ENCODE results near the gene TBC1D22A.

TBC1D22A gene

GRCh38 chr22:46728470-46728869 is 34.0 kb upstream of the TBC1D22A start:
- Histone ChIP-seq H2AFZ (ENCODE audit: low read length) (no peak overlapping the region), H3K9me2 (replicated peaks; ENCODE audit: insufficient read depth, low read length) (no peaks in the 10 kb centered on the region), H3K9ac (ENCODE audit: low read length) (no peak overlapping the region), H3K4me2 (ENCODE audit: low read depth, low read length) (no peak overlapping the region), H3F3A (ENCODE audit: insufficient read depth, low read length) (no peaks in the 10 kb centered on the region), H3K4me3 (ENCODE audit: low read length) (no peak overlapping the region), H4K20me1 (ENCODE audit: insufficient read depth, low read length) (peaks cover 21% of the 10 kb centered on the region), H3K36me3 (replicated peaks; ENCODE audit: insufficient read depth, low read length) (no peaks in the 10 kb centered on the region), H3K79me2 (ENCODE audit: low read length) (peaks cover 98% of the 10 kb centered on the region), H3K27ac (ENCODE audit: low read length) (no peak overlapping the region), H3K4me1 (ENCODE audit: low read length) (no peaks in the 10 kb centered on the region), H3K27me3 (replicated peaks; ENCODE audit: insufficient read depth, low read length) (no peaks in the 10 kb centered on the region), H3K9me3 (replicated peaks; ENCODE audit: insufficient read depth, low read length) (no peaks in the 10 kb centered on the region)
- no peak for DNase-seq
- TF ChIP-seq EZH2 (optimal IDR thresholded peaks at IDR 0.05; ENCODE audit: low read depth, low read length) (no peak), CTCF (IDR thresholded peaks at IDR 0.05; ENCODE audit: low read length) (no peak), EZH2phosphoT487 (IDR thresholded peaks at IDR 0.05; ENCODE audit: low read length) (no peak)

GRCh38 chr22:46730568-46731245 is 31.7 kb upstream of the TBC1D22A start:
- Histone ChIP-seq H3K4me2 (ENCODE audit: low read depth, low read length) (no peak overlapping the region), H3K9ac (ENCODE audit: low read length) (no peak overlapping the region), H3K4me1 (ENCODE audit: low read length) (peaks cover 7% of the 10 kb centered on the region), H3K79me2 (ENCODE audit: low read length) (peaks cover 99% of the 10 kb centered on the region), H3K27me3 (replicated peaks; ENCODE audit: insufficient read depth, low read length) (no peaks in the 10 kb centered on the region), H3K9me2 (replicated peaks; ENCODE audit: insufficient read depth, low read length) (no peaks in the 10 kb centered on the region), H2AFZ (ENCODE audit: low read length) (no peak overlapping the region), H3K27ac (ENCODE audit: low read length) (no peak overlapping the region), H3K4me3 (ENCODE audit: low read length) (no peak overlapping the region), H3K36me3 (replicated peaks; ENCODE audit: insufficient read depth, low read length) (no peaks in the 10 kb centered on the region), H3F3A (ENCODE audit: insufficient read depth, low read length) (no peaks in the 10 kb centered on the region), H4K20me1 (ENCODE audit: insufficient read depth, low read length) (peaks cover 37% of the 10 kb centered on the region), H3K9me3 (replicated peaks; ENCODE audit: insufficient read depth, low read length) (no peaks in the 10 kb centered on the region)
- no peak for DNase-seq
- TF ChIP-seq CTCF (IDR thresholded peaks at IDR 0.05; ENCODE audit: low read length), result no peak
- TF ChIP-seq EZH2 (optimal IDR thresholded peaks at IDR 0.05; ENCODE audit: low read depth, low read length), result no peak
- TF ChIP-seq EZH2phosphoT487 (IDR thresholded peaks at IDR 0.05; ENCODE audit: low read length), result no peak

GRCh38 chr22:46731246-46732040 is 31.0 kb upstream of the TBC1D22A start:
- Histone ChIP-seq H3K27ac (ENCODE audit: low read length) (no peak overlapping the region), H3K9ac (ENCODE audit: low read length) (no peak overlapping the region)

More at GRCh38 chr22:46731246-46732040, 31.0 kb upstream of the TBC1D22A start:
- Histone ChIP-seq H3K4me2 (ENCODE audit: low read depth, low read length) (no peak overlapping the region), H3K4me3 (ENCODE audit: low read length) (no peak overlapping the region), H3K9me2 (replicated peaks; ENCODE audit: insufficient read depth, low read length) (no peaks in the 10 kb centered on the region), H3K27me3 (replicated peaks; ENCODE audit: insufficient read depth, low read length) (no peaks in the 10 kb centered on the region), H2AFZ (ENCODE audit: low read length) (no peak overlapping the region), H3K4me1 (ENCODE audit: low read length) (peaks cover 14% of the 10 kb centered on the region), H3K79me2 (ENCODE audit: low read length) (peaks cover 99% of the 10 kb centered on the region), H3F3A (ENCODE audit: insufficient read depth, low read length) (no peaks in the 10 kb centered on the region), H3K9me3 (replicated peaks; ENCODE audit: insufficient read depth, low read length) (no peaks in the 10 kb centered on the region), H3K36me3 (replicated peaks; ENCODE audit: insufficient read depth, low read length) (no peaks in the 10 kb centered on the region), H4K20me1 (ENCODE audit: insufficient read depth, low read length) (peaks cover 45% of the 10 kb centered on the region)
- no peak for TF ChIP-seq EZH2 (optimal IDR thresholded peaks at IDR 0.05; ENCODE audit: low read depth, low read length)
- no peak for TF ChIP-seq EZH2phosphoT487 (IDR thresholded peaks at IDR 0.05; ENCODE audit: low read length)
- no peak for TF ChIP-seq CTCF (IDR thresholded peaks at IDR 0.05; ENCODE audit: low read length)
- DNase-seq, result no peak
